NCI-H2196 treated with DMSO at 0.1 percent for 48 hours (cell line): ENCODE measurements around the gene RTL10.
"Not testable (repeated sequence)": the region's sequence is repeated elsewhere in the genome, so short reads cannot be mapped to it uniquely, and the experiment has no call there.

Source experiments
- DNase-seq: peaks from one replicate; lab custom pipeline; 2025; ENCODE audit not compliant: unreplicated experiment; lab: John Stamatoyannopoulos, UW

RTL10 gene

DNA sequence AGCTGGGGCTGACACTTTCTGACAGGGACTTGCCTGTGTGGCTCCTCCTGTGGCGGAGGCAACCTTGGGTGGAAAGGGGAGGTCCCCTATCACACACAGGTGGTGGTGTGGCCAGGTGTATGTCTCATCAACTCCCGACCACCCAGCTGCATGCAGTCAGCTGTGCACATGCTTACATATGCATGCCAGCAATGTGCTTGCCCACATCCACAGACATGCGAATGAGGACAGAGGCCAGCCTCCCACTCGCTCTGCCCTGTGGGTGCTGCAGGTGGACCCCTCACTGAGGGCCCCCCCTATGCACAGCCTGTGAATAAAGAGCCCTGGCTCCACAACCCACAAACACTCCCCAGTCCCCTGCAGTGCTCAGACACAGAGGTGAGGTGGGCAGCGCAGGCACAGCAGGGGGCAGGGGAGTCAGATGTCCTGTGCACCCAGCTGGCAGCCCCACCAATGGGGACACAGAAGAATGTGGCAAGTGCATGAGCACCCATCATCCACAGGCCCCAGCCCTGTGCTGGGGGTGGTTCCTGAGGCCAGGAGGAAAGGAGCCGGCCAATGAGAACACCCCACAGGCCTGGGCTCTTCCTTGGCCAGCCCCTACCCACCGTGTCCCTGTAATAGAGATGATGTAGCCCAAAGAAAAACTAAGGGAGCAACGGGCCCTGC lies 9.5 kb downstream of the RTL10 start:
- no peak for DNase-seq

DNA sequence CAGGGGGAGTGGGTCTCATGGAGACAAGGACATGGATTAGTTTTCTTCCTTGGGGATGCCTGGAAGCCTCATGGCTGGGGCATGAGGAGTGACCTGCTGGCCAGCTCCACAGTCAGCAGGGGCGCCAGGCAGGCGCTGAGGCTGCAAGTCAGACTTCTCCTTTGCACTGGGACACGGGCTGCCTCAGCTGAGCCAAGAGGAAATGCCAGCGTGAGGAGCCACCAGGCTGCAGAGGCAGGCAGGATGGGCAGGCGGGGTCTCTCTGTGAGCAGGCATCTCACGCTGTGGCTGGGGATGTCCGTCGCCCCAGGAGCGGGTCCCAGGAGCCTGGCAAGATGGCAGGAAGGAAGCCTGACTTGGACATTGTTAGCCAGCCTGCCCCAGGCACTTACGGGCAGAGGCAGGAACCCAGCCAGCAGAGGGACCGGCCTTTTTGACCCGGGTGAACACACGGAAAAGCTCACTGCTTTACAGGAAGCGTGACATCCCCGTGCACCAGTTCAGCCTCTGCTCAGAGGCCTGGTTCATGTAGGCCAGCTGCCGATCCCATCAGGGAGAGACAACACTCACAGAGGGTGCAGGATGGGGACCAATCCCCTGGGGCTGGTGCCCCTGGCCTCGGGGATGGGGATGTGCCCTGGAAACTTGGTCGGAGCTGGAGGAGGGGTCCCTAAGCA lies 10.2 kb downstream of the RTL10 start:
- no peak for DNase-seq

DNA sequence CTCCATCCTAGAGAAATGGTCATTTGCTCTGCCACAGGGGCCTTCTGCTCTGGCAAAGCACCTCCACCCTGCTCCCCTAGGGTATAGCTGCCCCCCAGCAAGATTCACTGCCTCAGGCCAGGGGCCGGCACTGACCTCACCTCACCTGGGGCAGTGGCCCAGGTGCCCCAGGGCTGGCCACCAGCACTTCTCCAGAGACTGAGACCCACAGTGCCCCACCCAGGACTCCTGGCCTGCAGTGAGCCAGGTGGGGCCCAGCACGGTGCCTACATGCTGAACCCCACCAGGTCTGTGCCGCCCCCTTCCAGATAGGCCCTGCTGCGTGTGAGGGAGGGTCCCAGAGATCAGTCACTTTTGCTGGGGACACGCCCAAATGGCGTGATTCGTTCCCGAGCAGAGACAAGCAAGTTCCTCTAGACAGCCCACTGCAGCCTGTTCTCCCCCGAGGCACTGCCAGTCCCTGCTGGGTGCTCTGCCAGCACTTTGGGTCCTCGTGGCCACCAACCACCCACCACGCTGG lies 10.8 kb downstream of the RTL10 start:
- no peak for DNase-seq

DNA sequence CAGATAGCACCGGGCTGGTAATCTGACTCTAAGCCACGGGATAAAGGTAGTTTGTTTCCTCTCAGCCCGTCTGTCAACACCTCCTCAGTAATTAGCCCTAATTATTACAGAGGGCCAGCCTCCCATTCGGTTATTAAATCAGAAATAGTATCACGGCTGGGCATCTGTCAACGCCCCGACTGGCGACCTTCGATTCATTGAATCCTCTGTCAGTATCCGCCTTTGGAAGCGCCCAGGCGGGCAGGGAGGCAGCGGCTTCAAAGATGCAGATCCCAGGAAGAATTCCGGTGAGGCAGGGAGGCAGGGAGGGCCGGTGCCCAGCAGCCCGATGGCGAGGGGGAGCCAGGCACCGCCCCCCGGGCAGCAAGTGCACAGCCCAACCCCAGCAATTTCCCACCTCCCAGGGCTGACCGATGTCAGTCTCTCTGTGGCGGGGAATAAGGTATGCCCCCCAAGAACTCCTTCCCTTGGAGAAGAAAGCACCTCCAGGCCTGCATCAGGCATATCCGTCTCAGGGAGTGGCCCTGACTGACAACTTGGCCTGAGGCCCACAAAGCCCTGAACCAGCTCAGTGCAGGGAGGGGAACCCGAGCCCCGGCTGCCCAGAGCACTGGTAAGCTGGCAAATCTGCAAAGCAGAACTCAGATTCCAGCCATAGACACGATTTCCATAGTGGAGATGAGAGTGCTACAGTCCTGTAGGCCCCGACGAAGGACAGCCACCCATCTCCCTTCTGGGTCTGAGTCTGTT lies 11.4 kb downstream of the RTL10 start:
- no peak for DNase-seq

DNA sequence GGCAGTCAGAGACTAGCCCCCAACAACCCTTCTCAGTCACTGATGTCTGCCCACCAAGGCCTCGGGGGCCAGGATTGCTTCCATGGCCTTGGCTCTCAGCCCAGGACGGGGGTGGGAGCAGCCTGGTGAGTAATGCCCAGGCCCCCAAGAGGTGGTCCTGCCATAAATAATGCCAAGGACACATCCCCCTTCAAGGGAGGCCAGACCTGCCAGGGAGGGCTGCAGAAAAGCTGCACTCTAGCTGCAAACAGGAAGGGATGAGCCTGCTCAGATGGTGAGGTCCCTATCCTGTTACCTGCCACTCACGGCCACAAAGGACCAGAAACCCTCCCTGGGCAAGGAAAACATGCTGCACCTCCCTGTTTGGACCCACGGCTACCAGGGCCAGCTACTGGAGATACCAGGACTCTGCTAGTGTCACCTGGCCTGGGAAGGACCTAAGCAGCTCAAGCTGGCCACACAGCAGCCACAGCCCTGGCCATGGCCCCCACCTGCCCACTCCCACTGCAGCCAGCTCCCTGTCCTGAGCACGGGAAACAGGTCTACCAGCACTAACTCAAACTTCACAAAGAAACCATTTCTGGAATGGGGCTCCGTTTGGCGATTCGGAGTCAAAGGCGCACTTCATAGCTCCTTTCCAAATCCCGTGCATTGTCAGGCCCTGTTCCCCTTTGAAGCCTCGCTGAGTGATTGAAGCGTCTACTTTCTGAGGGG lies 12.1 kb downstream of the RTL10 start:
- no peak for DNase-seq

DNA sequence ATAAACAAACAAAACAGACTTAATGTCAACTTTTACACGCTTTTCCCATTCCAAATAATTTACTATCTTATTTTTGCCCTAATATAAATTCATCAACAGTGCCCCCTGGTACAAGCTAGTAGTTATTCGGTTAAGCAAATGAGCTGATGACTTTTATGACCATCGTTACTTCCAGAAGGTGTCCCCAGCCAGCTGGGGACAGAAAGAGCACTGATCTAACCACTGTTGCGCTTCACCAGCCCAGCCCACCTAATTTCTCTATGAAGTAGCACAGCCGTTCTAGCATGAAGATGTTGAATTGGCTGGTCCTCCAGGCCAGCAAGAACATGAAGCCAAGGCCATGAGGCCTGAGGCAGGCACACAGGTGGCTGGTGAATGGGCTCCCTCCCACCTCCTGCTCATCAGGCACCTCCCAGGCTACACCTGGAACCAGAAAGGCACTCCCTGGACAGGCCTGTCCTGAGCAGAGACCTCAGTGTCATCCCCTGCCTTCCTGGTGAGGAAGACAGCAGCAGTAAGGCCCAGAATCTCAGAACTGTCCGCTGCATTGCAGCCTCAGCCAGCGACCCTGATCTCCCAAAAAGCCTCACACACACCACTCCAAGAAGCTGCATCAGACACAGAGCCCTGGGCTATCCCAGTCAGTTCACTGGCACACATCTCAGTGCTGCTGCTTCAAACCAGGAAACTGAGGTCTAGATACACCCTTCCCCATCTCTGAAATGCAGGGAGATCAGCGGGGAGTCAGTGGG lies 12.9 kb downstream of the RTL10 start:
- no peak for DNase-seq

DNA sequence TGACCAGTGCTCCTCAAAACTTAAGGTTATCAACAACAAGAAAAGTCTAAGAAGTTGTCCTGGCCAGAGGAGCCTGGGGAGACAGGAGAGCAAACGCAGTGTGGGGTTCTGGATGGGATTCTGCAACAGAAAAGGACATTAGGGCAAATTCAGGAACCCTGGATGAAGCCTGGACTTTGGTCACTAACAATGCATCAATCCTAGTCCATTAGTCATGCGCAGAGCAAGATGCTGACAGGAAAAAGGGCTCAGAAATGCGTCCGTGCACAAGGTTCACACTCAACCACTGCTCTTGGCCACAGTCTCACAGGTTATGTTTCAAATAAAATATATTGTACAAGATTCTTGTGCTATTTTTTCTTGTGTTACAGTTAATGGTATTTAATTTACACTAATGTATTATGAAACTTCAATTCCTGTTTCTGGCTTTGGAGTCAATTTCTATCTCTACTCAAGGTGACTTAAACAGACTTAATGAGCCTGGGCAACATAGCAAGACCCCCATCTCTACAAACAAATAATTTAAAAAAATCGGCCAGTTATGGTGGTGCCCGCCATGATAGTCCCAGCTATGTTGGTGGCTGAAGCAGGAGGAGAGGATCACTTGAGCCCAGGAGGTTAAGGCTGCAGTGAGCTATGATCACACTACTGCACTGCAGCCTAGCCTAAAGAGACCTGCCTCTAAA lies 13.6 kb downstream of the RTL10 start:
- no peak for DNase-seq

DNA sequence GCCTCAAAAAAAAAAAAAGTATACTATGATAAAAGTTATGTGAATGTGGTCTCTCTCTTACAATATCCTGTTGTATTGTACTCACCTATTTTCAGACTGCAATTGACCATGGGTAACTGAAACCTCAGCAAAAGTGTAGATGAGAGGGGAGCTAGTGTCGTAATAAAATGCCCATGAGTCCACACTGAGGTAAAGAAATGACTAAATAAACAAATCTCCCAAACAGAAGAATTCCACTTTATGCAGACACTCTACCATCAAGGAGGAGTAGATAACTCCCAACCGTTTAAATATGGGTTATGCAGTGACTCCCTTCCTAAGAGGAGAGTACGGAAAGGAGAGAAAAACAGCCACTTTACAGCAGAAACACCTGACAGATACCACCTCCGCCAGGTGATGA lies 14.6 kb downstream of the RTL10 start:
- DNase-seq = no peak

- DNase-seq = no peak
Measured at GRCh38 chr22:19837915-19838314, 16.8 kb downstream of the RTL10 start.

- DNase-seq = no peak
Measured at GRCh38 chr22:19836512-19836911, 18.2 kb downstream of the RTL10 start.

DNA sequence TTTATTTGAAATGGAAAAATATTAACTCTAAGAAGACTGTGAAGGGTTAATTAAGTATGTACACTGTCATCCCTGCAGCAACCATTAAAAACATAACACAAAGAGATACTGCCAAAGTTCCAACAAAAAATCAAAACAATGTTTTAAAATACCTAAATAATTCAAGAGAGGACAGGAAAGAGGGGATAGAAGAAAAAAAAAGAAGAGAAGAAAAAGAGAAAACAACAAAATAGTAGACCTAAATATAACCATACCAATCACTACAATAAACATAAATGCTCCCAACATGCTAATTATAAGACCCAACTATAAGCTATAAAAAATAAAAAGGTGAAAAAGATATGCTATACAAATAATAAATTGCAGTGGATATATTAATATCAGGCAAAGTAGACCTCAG lies 20.1 kb downstream of the RTL10 start:
- no peak for DNase-seq

- DNase-seq = not testable (repeated sequence)
Measured at GRCh38 chr22:19833327-19833726, 21.3 kb downstream of the RTL10 start.

DNA sequence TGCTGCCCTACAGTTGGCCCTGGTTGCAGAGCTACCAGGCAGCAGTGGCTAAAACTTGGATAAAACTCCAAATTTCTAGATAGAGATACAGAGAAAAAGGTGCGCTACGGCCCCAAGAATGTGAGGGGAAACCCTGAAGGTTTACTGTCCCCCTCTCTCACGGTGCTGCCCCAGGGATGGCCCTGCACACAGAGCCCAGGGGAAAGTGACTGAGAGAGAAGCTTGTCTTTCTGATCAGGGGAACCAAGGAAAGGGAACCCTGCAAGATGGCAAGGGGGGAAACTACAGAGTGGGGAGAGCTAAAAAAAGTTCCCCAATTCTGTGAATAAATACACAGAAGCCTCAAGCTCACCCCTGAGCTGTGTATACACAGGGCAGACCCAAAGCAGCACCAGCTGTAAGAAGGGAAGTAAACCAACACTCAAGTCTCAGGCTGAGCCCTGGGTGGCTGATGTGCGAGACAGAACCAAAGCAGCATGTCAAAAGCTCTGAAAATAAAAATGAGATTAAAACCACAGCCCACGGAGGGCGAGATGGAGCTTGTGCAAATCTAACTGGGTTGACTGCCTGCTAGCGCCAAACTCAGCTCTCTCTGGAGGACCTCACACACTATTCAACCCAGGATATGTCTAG lies 22.1 kb downstream of the RTL10 start:
- DNase-seq = no peak

- not testable (repeated sequence) for DNase-seq
Measured at GRCh38 chr22:19831979-19832378, 22.7 kb downstream of the RTL10 start.

DNA sequence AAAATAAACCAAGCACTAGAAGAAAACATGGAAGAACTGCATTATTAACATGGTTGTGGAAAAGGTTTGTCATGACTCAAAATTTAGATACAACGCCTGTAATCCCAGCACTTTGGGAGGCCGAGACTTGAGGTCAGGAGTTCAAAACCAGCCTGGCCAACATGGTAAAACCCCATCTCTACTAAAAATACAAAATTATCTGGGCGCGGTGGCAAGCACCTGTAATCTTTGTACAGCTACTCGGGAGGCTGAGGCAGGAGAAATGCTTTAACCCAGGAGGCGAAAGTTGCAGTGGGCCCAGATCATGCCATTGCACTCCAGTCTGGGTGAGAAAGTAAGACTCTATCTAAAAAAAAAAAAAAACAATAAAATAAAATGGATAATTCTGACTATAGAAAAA lies 23.7 kb downstream of the RTL10 start:
- DNase-seq = no peak

- DNase-seq = no peak
Measured at GRCh38 chr22:19828035-19828401, 26.7 kb downstream of the RTL10 start.

GRCh38 chr22:19827341-19828034 lies 27.2 kb downstream of the RTL10 start:
- DNase-seq = no peak

DNA sequence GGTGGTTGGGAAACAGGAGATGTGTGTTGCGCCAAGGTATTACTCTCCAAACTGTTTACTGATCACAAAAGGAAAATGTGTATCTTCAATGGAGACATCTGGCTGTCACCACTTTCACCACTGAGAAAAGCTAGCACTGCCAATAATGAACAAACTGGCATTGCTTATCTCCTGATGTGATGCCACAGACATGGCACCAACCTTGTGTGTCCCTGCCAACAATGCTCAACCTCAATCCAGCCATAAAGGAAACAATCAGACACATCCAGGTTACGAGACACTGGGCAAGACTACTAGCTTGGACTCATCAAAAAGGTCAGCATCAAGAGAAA lies 28.1 kb downstream of the RTL10 start:
- DNase-seq = no peak

- no peak for DNase-seq
Measured at GRCh38 chr22:19825904-19826618, 28.6 kb downstream of the RTL10 start.
